Measurements from ENCODE around the gene PURA. TPM values are rescaled to one million over a fixed set of nuclear protein-coding genes. Genes with fewer than 3 reads are reported as not detected.

PURA gene
- total and polyA plus RNA-seq, 2 donors (not counting 1 experiment from before 2014, with no cell fraction given) = 2.2 to 23.5 TPM

- ATAC-seq (ENCODE audit: low read depth) (no peak), DNase-seq (no peak)
- Histone ChIP-seq H3K27ac (ENCODE audit: low read length in 2 of 2) (peak overlapping the region; percentile 97 to 99), H2AFZ (ENCODE audit: insufficient read depth, low read depth, low read length, poor library complexity, severe bottlenecking) (peak overlapping the region; percentile 86), H3K27me3 (replicated peaks in 1 of 4; ENCODE audit: control extremely low read depth in 1 of 4, control insufficient read depth in 3 of 4, insufficient read depth in 4 of 4, low read length in 3 of 4) (peaks cover 5 to 23% (median 13%) of the 10 kb centered on the region in 4 experiments), H3K4me1 (ENCODE audit: control insufficient read depth in 2 of 2, insufficient read depth in 2 of 2, low read length in 2 of 2) (peaks cover 43% of the 10 kb centered on the region in 2 donors), H3K4me3 (ENCODE audit: control extremely low read depth in 1 of 5, extremely low read depth in 1 of 5, insufficient read depth in 1 of 5, low read depth in 2 of 5, low read length in 4 of 5) (peak overlapping the region; percentile 36 to 75 (median 64)), H3K9me3 (ENCODE audit: control extremely low read depth in 1 of 3, control insufficient read depth in 2 of 3, insufficient read depth in 1 of 3, low read length in 2 of 3) (peaks cover 0 to 5% (median 2%) of the 10 kb centered on the region in 3 donors), H3K9ac (ENCODE audit: low read length) (peak overlapping the region; percentile 72), H3K79me2 (ENCODE audit: control insufficient read depth, insufficient read depth, low read length) (peaks cover 47% of the 10 kb centered on the region), H3K4me2 (replicated peaks; ENCODE audit: low read depth, low read length, poor library complexity, severe bottlenecking) (peak overlapping the region; percentile 97), H3K36me3 (replicated peaks in 1 of 2; ENCODE audit: control extremely low read depth in 1 of 2, control insufficient read depth in 1 of 2, extremely low read depth in 1 of 2, insufficient read depth in 2 of 2, low read length in 1 of 2) (no peaks in the 10 kb centered on the region), H4K20me1 (ENCODE audit: control insufficient read depth, insufficient read depth, low read length, poor library complexity, severe bottlenecking) (peaks cover 38% of the 10 kb centered on the region)
- ChIA-PET POLR2A (interaction anchor here (0.6 to 1.4 kb wide), 7 partner anchors 8 to 1930 kb away, joined by 3 to 8 read pairs (median 6); partner anchors contain the start of genes BRD8 and CYSTM1), CTCF (interaction anchor here (0.6 to 3.8 kb wide), 9 partner anchors 8 to 341 kb away, joined by 3 to 27 read pairs (median 4); no protein-coding TSS in a partner anchor)
- H3K9me3 Mint-ChIP-seq (ENCODE audit: insufficient read depth) = no peaks in the 10 kb centered on the region
- peaks cover 55% of the 10 kb centered on the region for H3K4me1 Mint-ChIP-seq
- peak overlapping the region; percentile 96 for H3K4me3 Mint-ChIP-seq
- 2% methylated on average over 26 of the region's 52 CpGs for WGBS (ENCODE audit: insufficient coverage)
- TF ChIP-seq EZH2 (IDR thresholded peaks at IDR 0.05; ENCODE audit: borderline replicate concordance, insufficient read depth, low read depth, low read length, poor library complexity, severe bottlenecking) = no peak
- TF ChIP-seq CTCF (IDR thresholded peaks at IDR 0.05) = no peak
- intact Hi-C loops (cut with micrococcal nuclease) = loop anchor here (5.0 to 10.0 kb wide), 5 partner anchors 261 to 1216 kb away; partner anchors contain the start of genes MATR3, TAF7 and UBE2D2
- peak overlapping the region; percentile 99 for H3K27ac Mint-ChIP-seq
- H3K27me3 Mint-ChIP-seq = peaks cover 15% of the 10 kb centered on the region
Observed at GRCh38 chr5:140108093-140109017, 5.6 kb upstream of the PURA start.

Measured in B cell (primary cell).